K562 (cell line): ENCODE results near the gene RIN3. TPM values are rescaled to one million over a fixed set of nuclear protein-coding genes. Genes with fewer than 3 reads are reported as not detected.

ENCODE experiments used
- ATAC-seq: fragments of 200-7000 bp; cut with Tn5 transposase; 3 replicates; pipeline ENCODE4 v1.9.1; 2020; ENCODE audit warnings: moderate library complexity
- BruUV-seq: library from RNA; stranded (reverse); fragments of 400-500 nt; replicated peaks from 2 replicates; lab custom pipeline; 2021; lab: Mats Ljungman, UMichigan
- CTCF ChIA-PET: fragments of 300-600 bp; formaldehyde crosslinking; extraction: SDS; loops from one replicate; lab custom pipeline; 2021; ENCODE audit warnings: low intra/inter-chr PET ratio; lab: Yijun Ruan, JAX
- POLR2A ChIA-PET: fragments of 300-600, 350-650 bp; sonication (Branson Sonifier 250); formaldehyde crosslinking; extraction: SDS; loops from one replicate; lab custom pipeline; 2021; ENCODE audit warnings: antibody characterized with exemption, inconsistent platforms; lab: Yijun Ruan, JAX
- DNase-seq, 4 experiments: peaks; one replicate each; pipeline versions ENCODE4 v3.0.0 to v3.0.0-alpha.2; 2011 to 2018; ENCODE audit warnings: low spot score in 3 of 4, mixed read lengths in 3 of 4; ENCODE audit errors: extremely low read depth in 1 of 4
- FAIRE-seq: peaks from 2 replicates; lab custom pipeline; 2011; peaks lifted over from hg19 to GRCh38; lab: Jason Lieb, UNC
- H2AFZ ChIP-seq: 2 replicates; pipeline ENCODE4 v1.6.0; 2011; ENCODE audit warnings: low read depth, low read length, control low read depth, inconsistent platforms
- H3K27ac ChIP-seq: fragments of 200-600 bp; 3 replicates; pipeline ENCODE4 v1.8.0; 2011; ENCODE audit warnings: low read depth, mild to moderate bottlenecking, control low read depth, inconsistent platforms, low read length, moderate library complexity, mixed read lengths; ENCODE audit errors: extremely low read depth
- H3K27me3 ChIP-seq, 2 experiments: fragments of 300-600 bp in 1 of 2; 2 replicates in 1 of 2; 3 replicates in 1 of 2; pipeline versions ENCODE4 v1.6.0 to v1.8.0; 2011; ENCODE audit warnings: inconsistent platforms in 2 of 2, low read length in 2 of 2, mild to moderate bottlenecking in 1 of 2, mixed read lengths in 1 of 2, moderate library complexity in 1 of 2; ENCODE audit not compliant: control insufficient read depth in 2 of 2, insufficient read depth in 2 of 2
- H3K36me3 ChIP-seq: fragments of 300-600 bp; 3 replicates; pipeline ENCODE4 v1.8.0; 2011; ENCODE audit warnings: mild to moderate bottlenecking, low read length, inconsistent platforms; ENCODE audit not compliant: control insufficient read depth, insufficient read depth
- H3K4me1 ChIP-seq, 2 experiments: fragments of 200-600 bp in 1 of 2; replicated peaks in 1 of 2; 2 replicates in 1 of 2; 3 replicates in 1 of 2; pipeline versions ENCODE4 v1.5.1 to v1.8.0; 2011; ENCODE audit warnings: inconsistent platforms in 2 of 2, low read length in 2 of 2, mild to moderate bottlenecking in 1 of 2, mixed read lengths in 1 of 2, moderate library complexity in 1 of 2; ENCODE audit not compliant: control insufficient read depth in 2 of 2, insufficient read depth in 2 of 2
- H3K4me2 ChIP-seq: 2 replicates; pipeline ENCODE4 v1.6.1; 2011; ENCODE audit warnings: low read length, control low read depth, inconsistent platforms, mixed read lengths; ENCODE audit not compliant: insufficient read depth
- H3K4me3 ChIP-seq: fragments of 200-600 bp; sonication (generic), shearing (Covaris generic); 2 replicates; pipeline ENCODE4 v1.5.1; 2016; ENCODE audit warnings: control low read depth, inconsistent platforms
- H3K79me2 ChIP-seq: fragments of 200-600 bp; 3 replicates; pipeline ENCODE4 v1.8.0; 2011; ENCODE audit warnings: low read length, inconsistent platforms; ENCODE audit not compliant: control insufficient read depth, insufficient read depth
- H3K9ac ChIP-seq, 2 experiments: 2 replicates each; pipeline versions ENCODE4 v1.6.0 to v1.6.1; 2011; ENCODE audit warnings: low read depth in 2 of 2, low read length in 2 of 2, control low read depth in 1 of 2, inconsistent platforms in 1 of 2, mild to moderate bottlenecking in 1 of 2, mixed read lengths in 1 of 2; ENCODE audit not compliant: insufficient read depth in 1 of 2
- H3K9me1 ChIP-seq: one replicate; pipeline ENCODE4 v1.6.0; 2011; ENCODE audit warnings: inconsistent platforms, mild to moderate bottlenecking, low read length, moderate library complexity; ENCODE audit not compliant: control insufficient read depth, insufficient read depth
- H3K9me3 ChIP-seq: replicated peaks from 2 replicates; pipeline ENCODE4 v1.5.1; 2011; ENCODE audit warnings: low read depth, low read length, inconsistent platforms; ENCODE audit not compliant: control insufficient read depth, insufficient read depth
- H4K20me1 ChIP-seq: replicated peaks from 2 replicates; pipeline ENCODE4 v1.6.1; 2011; ENCODE audit warnings: low read length, inconsistent platforms, mixed read lengths; ENCODE audit not compliant: control insufficient read depth, insufficient read depth
- JUND ChIP-seq, 2 experiments: IDR thresholded peaks; 2 replicates in 1 of 2; 3 replicates in 1 of 2; pipeline ENCODE4 v1.6.1; 2011; ENCODE audit warnings: borderline replicate concordance in 2 of 2, low read depth in 2 of 2, low read length in 2 of 2, improper control_type of control experiment in 1 of 2, missing biosample characterization in 1 of 2, missing genetic modification characterization in 1 of 2, missing genetic modification reagents in 1 of 2
- NCOA6 ChIP-seq: fragments of 450-650 bp; IDR thresholded peaks from 2 replicates; pipeline ENCODE4 v1.6.1; 2017; ENCODE audit warnings: mild to moderate bottlenecking
- NONO ChIP-seq, 2 experiments: fragments of 200-400 bp in 1 of 2; fragments of 450-650 bp in 1 of 2; formaldehyde crosslinking in 1 of 2; IDR thresholded peaks; 2 replicates each; pipeline ENCODE4 v1.6.1; 2017; ENCODE audit warnings: low read depth in 2 of 2, mild to moderate bottlenecking in 2 of 2, moderate library complexity in 2 of 2, low read length in 1 of 2
- PML ChIP-seq: IDR thresholded peaks from 2 replicates; pipeline ENCODE4 v1.6.1; 2012; ENCODE audit warnings: low read length, inconsistent platforms
- PURB ChIP-seq: sonication (generic); formaldehyde crosslinking; IDR thresholded peaks from 2 replicates; pipeline ENCODE4 v1.9.0; 2021; ENCODE audit warnings: low read depth, mild to moderate bottlenecking, missing genetic modification reagents
- ZNF77 ChIP-seq: fragments of 250-450 bp; sonication (Bioruptor Pico); IDR thresholded peaks from 2 replicates; pipeline ENCODE4 v1.5.0; 2020
- WGBS: fragments of 100-300 bp; shearing (Covaris generic); methylation state at CpG from one replicate; pipeline ENCODE4 v1.1.6; 2016; ENCODE audit warnings: low coverage, mixed read lengths; ENCODE audit not compliant: insufficient coverage; ENCODE audit errors: missing lambda C conversion rate; 5-methylcytosine and 5-hydroxymethylcytosine counted together
- in situ Hi-C: fragments of 300-500 bp; cut with MboI; formaldehyde crosslinking; loops from 4 replicates; pipeline ENCODE4 v1.15.0; 2018; ENCODE audit warnings: inconsistent platforms, mixed read lengths
- intact Hi-C: fragments of 100-400 bp; cut with micrococcal nuclease; formaldehyde crosslinking; loops from 2 replicates; pipeline ENCODE4 v1.14.2; 2022
- polyA plus RNA-seq, 8 experiments: library from polyadenylated mRNA; depleted of rRNA in 4 of 8; stranded (reverse) in 5 of 8; unstranded in 3 of 8; fragments of >200 nt; fragmentation: Nextera tagmentation in 2 of 8; fragmentation: Illumina TruSeq in 1 of 8; extraction: Ambion mirVana in 2 of 8; extraction: Trizol in 1 of 8; gene quantifications; 2 replicates each; pipeline versions ENCODE4 v1.2.1 to v1.2.3, GENCODE V29; 2011 to 2014; ENCODE audit warnings: inconsistent platforms in 1 of 8, missing spikeins in 1 of 8
- total RNA-seq, 7 experiments: library from RNA; depleted of rRNA in 6 of 7; stranded (reverse); fragments of >200 nt in 6 of 7; fragmentation: Illumina TruSeq in 2 of 7; extraction: Trizol in 2 of 7; gene quantifications; 2 replicates each; pipeline versions ENCODE4 v1.2.1 to v1.2.3, GENCODE V29; 2011 to 2021; ENCODE audit warnings: low replicate concordance in 1 of 7
- TF ChIP-seq, protein P1 (sequence below): sonication (generic); formaldehyde crosslinking; IDR thresholded peaks from 2 replicates; pipeline ENCODE4 v1.8.0; 2022; ENCODE audit warnings: mild to moderate bottlenecking, missing genetic modification reagents
- TF ChIP-seq, protein P2 (sequence below), 2 experiments: fragments of 450-650 bp in 1 of 2; IDR thresholded peaks; 2 replicates each; pipeline ENCODE4 v1.6.1; 2011 to 2017; ENCODE audit warnings: low read depth in 2 of 2, antibody characterized with exemption in 1 of 2, borderline replicate concordance in 1 of 2, low read length in 1 of 2, mild to moderate bottlenecking in 1 of 2, mixed read lengths in 1 of 2; ENCODE audit not compliant: control insufficient read depth in 1 of 2
- TF ChIP-seq, protein P3 (sequence below): sonication (generic); formaldehyde crosslinking; IDR thresholded peaks from 2 replicates; pipeline ENCODE4 v1.8.1; 2023; ENCODE audit warnings: mild to moderate bottlenecking, missing genetic modification reagents
- TF ChIP-seq, protein P4 (sequence below): fragments of 450-650 bp; formaldehyde crosslinking; conservative IDR thresholded peaks from 2 replicates; pipeline ENCODE4 v1.4.0; 2022; ENCODE audit warnings: mild to moderate bottlenecking, missing genetic modification characterization

The RIN3 gene
- total and polyA plus RNA-seq, 9 of the 15 experiments (the other 6 are each of a cell fraction or from before 2014, with no cell fraction given): 0.01 to 0.49 (median 0.08) TPM; not detected in 5

DNA sequence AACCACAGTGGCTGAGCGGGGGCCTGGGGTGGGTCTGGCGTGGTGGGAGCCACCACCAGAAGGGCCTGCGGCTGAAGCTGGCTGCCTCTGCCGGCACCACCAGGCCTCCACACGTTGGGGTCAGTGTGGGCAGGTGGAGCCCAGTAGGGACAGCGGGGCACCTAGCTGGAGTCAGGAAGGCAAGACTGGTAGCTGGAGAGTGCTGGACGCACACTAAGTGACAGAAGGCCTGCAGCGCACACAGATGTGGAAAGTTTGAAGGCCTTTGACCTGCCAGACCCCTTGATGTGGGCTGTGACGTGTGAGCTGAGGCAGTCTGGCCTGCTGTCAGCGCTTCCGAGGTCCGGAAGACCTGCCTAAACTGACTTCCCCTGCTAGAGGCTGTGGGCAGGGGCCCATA, 26.3 kb downstream of the RIN3 start:
- H2AFZ ChIP-seq: no peak overlapping the region
- H3K27ac ChIP-seq: no peak overlapping the region
- H3K9ac ChIP-seq: no peak overlapping the region
- ATAC-seq (no peak), DNase-seq (no peak), FAIRE-seq (no peak)
- no peaks in the 10 kb centered on the region for H3K36me3 ChIP-seq
- no peaks in the 10 kb centered on the region for H3K9me3 ChIP-seq
- no peaks in the 10 kb centered on the region for H4K20me1 ChIP-seq
- intact Hi-C loops: no loop called here
- CTCF ChIA-PET: no interaction called here
- peaks cover 0 to 15% of the 10 kb centered on the region in 2 experiments; a peak in 1 of 5 replicates for H3K27me3 ChIP-seq
- 10% methylated on average over 5 of the region's 12 CpGs for WGBS
- no peak overlapping the region for H3K4me3 ChIP-seq
- no peak overlapping the region for H3K4me2 ChIP-seq
- no peaks in the 10 kb centered on the region for H3K79me2 ChIP-seq
- no TSS peak for BruUV-seq
- no peaks in the 10 kb centered on the region for H3K4me1 ChIP-seq
- POLR2A ChIA-PET: interaction anchor here (0.5 kb wide), 1 partner anchor 261 kb away, joined by 3 read pairs; no protein-coding TSS in a partner anchor
- in situ Hi-C loops: no loop called here
- H3K9me1 ChIP-seq: no peaks in the 10 kb centered on the region
- TF ChIP-seq NCOA6 (no peak), ZNF77 (no peak), NONO (IDR thresholded peaks at IDR 0.05; ENCODE audit: low read depth in 2 of 2, low read length in 1 of 2) (no peak), JUND (IDR thresholded peaks at IDR 0.05; ENCODE audit: borderline replicate concordance, low read depth, low read length) (no peak), JUND (tag; IDR thresholded peaks at IDR 0.05; ENCODE audit: borderline replicate concordance, low read depth, low read length) (no peak), PML (no peak), PURB (CRISPR knock-in tag) (no peak)
- TF ChIP-seq, protein P1, sequence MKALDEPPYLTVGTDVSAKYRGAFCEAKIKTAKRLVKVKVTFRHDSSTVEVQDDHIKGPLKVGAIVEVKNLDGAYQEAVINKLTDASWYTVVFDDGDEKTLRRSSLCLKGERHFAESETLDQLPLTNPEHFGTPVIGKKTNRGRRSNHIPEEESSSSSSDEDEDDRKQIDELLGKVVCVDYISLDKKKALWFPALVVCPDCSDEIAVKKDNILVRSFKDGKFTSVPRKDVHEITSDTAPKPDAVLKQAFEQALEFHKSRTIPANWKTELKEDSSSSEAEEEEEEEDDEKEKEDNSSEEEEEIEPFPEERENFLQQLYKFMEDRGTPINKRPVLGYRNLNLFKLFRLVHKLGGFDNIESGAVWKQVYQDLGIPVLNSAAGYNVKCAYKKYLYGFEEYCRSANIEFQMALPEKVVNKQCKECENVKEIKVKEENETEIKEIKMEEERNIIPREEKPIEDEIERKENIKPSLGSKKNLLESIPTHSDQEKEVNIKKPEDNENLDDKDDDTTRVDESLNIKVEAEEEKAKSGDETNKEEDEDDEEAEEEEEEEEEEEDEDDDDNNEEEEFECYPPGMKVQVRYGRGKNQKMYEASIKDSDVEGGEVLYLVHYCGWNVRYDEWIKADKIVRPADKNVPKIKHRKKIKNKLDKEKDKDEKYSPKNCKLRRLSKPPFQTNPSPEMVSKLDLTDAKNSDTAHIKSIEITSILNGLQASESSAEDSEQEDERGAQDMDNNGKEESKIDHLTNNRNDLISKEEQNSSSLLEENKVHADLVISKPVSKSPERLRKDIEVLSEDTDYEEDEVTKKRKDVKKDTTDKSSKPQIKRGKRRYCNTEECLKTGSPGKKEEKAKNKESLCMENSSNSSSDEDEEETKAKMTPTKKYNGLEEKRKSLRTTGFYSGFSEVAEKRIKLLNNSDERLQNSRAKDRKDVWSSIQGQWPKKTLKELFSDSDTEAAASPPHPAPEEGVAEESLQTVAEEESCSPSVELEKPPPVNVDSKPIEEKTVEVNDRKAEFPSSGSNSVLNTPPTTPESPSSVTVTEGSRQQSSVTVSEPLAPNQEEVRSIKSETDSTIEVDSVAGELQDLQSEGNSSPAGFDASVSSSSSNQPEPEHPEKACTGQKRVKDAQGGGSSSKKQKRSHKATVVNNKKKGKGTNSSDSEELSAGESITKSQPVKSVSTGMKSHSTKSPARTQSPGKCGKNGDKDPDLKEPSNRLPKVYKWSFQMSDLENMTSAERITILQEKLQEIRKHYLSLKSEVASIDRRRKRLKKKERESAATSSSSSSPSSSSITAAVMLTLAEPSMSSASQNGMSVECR (CRISPR knock-in tag): no peak
- TF ChIP-seq, protein P2, sequence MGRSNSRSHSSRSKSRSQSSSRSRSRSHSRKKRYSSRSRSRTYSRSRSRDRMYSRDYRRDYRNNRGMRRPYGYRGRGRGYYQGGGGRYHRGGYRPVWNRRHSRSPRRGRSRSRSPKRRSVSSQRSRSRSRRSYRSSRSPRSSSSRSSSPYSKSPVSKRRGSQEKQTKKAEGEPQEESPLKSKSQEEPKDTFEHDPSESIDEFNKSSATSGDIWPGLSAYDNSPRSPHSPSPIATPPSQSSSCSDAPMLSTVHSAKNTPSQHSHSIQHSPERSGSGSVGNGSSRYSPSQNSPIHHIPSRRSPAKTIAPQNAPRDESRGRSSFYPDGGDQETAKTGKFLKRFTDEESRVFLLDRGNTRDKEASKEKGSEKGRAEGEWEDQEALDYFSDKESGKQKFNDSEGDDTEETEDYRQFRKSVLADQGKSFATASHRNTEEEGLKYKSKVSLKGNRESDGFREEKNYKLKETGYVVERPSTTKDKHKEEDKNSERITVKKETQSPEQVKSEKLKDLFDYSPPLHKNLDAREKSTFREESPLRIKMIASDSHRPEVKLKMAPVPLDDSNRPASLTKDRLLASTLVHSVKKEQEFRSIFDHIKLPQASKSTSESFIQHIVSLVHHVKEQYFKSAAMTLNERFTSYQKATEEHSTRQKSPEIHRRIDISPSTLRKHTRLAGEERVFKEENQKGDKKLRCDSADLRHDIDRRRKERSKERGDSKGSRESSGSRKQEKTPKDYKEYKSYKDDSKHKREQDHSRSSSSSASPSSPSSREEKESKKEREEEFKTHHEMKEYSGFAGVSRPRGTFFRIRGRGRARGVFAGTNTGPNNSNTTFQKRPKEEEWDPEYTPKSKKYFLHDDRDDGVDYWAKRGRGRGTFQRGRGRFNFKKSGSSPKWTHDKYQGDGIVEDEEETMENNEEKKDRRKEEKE (IDR thresholded peaks at IDR 0.05; ENCODE audit: borderline replicate concordance in 1 of 2, control insufficient read depth in 1 of 2, low read depth in 2 of 2, low read length in 1 of 2): no peak
- TF ChIP-seq, protein P3, sequence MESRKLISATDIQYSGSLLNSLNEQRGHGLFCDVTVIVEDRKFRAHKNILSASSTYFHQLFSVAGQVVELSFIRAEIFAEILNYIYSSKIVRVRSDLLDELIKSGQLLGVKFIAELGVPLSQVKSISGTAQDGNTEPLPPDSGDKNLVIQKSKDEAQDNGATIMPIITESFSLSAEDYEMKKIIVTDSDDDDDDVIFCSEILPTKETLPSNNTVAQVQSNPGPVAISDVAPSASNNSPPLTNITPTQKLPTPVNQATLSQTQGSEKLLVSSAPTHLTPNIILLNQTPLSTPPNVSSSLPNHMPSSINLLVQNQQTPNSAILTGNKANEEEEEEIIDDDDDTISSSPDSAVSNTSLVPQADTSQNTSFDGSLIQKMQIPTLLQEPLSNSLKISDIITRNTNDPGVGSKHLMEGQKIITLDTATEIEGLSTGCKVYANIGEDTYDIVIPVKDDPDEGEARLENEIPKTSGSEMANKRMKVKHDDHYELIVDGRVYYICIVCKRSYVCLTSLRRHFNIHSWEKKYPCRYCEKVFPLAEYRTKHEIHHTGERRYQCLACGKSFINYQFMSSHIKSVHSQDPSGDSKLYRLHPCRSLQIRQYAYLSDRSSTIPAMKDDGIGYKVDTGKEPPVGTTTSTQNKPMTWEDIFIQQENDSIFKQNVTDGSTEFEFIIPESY (CRISPR knock-in tag): no peak
- TF ChIP-seq, protein P4, sequence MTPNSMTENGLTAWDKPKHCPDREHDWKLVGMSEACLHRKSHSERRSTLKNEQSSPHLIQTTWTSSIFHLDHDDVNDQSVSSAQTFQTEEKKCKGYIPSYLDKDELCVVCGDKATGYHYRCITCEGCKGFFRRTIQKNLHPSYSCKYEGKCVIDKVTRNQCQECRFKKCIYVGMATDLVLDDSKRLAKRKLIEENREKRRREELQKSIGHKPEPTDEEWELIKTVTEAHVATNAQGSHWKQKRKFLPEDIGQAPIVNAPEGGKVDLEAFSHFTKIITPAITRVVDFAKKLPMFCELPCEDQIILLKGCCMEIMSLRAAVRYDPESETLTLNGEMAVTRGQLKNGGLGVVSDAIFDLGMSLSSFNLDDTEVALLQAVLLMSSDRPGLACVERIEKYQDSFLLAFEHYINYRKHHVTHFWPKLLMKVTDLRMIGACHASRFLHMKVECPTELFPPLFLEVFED (CRISPR knock-in tag): no peak
